ENCODE measurements around the gene RCAN1. TPM values are rescaled to one million over a fixed set of nuclear protein-coding genes. Genes with fewer than 3 reads are reported as not detected.
"Not testable (repeated sequence)": the region's sequence is repeated elsewhere in the genome, so short reads cannot be mapped to it uniquely, and the experiment has no call there.

The RCAN1 gene
- total RNA-seq, 1 experiment from 2014 or later, result 2.5 TPM

DNA sequence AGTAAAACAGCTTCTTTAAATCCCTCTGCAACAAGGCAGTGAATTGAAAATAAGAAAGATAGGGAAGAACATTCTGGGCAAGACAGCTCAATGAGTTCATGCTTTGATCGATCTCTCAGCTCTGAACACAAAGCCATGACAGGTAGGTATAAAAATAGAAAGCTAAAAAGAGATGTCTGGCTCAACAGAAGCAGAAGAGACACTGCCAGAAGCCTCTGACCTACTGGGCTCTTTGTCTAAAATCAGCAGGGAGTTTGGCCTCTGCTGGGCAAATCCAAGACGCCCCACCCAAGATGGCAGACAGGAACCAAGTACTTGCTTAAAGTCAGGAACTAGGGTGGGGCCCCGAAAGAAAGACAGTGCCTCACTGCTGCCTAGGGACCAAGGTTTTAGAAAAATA lies 147.6 kb downstream of the RCAN1 start:
- not testable (repeated sequence) for DNase-seq; H4K20me1 ChIP-seq (ENCODE audit: insufficient read depth, low read depth, low read length); H3K4me1 ChIP-seq (ENCODE audit: low read length); H3K4me2 ChIP-seq (ENCODE audit: low read depth, low read length, poor library complexity, severe bottlenecking); H3K9ac ChIP-seq (ENCODE audit: low read length); H3K9me3 ChIP-seq (ENCODE audit: low read length); H3K27me3 ChIP-seq (ENCODE audit: low read length); H3K27ac ChIP-seq (ENCODE audit: low read length); H3K79me2 ChIP-seq (ENCODE audit: low read length); H3K4me3 ChIP-seq (ENCODE audit: low read length); H2AFZ ChIP-seq (ENCODE audit: low read length); H3K9me2 ChIP-seq (replicated peaks; ENCODE audit: insufficient read depth, low read length); H3K36me3 ChIP-seq (ENCODE audit: insufficient read depth, low read length)

Other genes starting within 250 kb of the RCAN1 start
- gene SMIM11, start 239.6 kb downstream of the RCAN1 start, total RNA-seq (2014; rRNA removed; shearing (Covaris generic); ENCODE audit: low replicate concordance), result 3.5 and 13.5 TPM in 2 replicates
- not detected in 2 replicates for gene SMIM34, start 191.2 kb downstream of the RCAN1 start, total RNA-seq (2014; rRNA removed; shearing (Covaris generic); ENCODE audit: low replicate concordance)
- not detected in 2 replicates for gene KCNE1, start 102.9 kb downstream of the RCAN1 start, total RNA-seq (2014; rRNA removed; shearing (Covaris generic); ENCODE audit: low replicate concordance)
- gene CLIC6, start 53.9 kb upstream of the RCAN1 start, total RNA-seq (2014; rRNA removed; shearing (Covaris generic); ENCODE audit: low replicate concordance), result not detected in 2 replicates

Measured in Karpas-422 (cell line).